Right hindlimb (tissue), 1 donor: ENCODE measurements around the gene CHRNA4.

Experiments used
- DNase-seq: peaks from one replicate; pipeline ENCODE4 v3.0.0-alpha.2; 2018

Gene CHRNA4

GRCh38 chr20:63331741-63332400 is 29.3 kb downstream of the CHRNA4 start:
- DNase-seq, result no peak

- DNase-seq, result no peak
Measured at GRCh38 chr20:63330940-63331339, 30.2 kb downstream of the CHRNA4 start.

GRCh38 chr20:63330084-63330760 is 30.9 kb downstream of the CHRNA4 start:
- no peak for DNase-seq

- no peak for DNase-seq
Measured at GRCh38 chr20:63329331-63330083, 31.6 kb downstream of the CHRNA4 start.

GRCh38 chr20:63328718-63329275 is 32.4 kb downstream of the CHRNA4 start:
- DNase-seq, result no peak

- no peak for DNase-seq
Measured at GRCh38 chr20:63328026-63328700, 33.0 kb downstream of the CHRNA4 start.

- DNase-seq, result no peak
Measured at GRCh38 chr20:63327231-63327745, 33.9 kb downstream of the CHRNA4 start.

GRCh38 chr20:63326314-63327230 is 34.6 kb downstream of the CHRNA4 start:
- no peak for DNase-seq

GRCh38 chr20:63325554-63326313 is 35.4 kb downstream of the CHRNA4 start:
- no peak for DNase-seq

- DNase-seq, result no peak
Measured at GRCh38 chr20:63325021-63325471, 36.1 kb downstream of the CHRNA4 start.

- DNase-seq, result peak; percentile 37
Measured at GRCh38 chr20:63323357-63323981, 37.7 kb downstream of the CHRNA4 start.

- no peak for DNase-seq
Measured at GRCh38 chr20:63322933-63323273, 38.2 kb downstream of the CHRNA4 start.

- DNase-seq, result peak; percentile 18
Measured at GRCh38 chr20:63322146-63322932, 38.8 kb downstream of the CHRNA4 start.

GRCh38 chr20:63321148-63321831 is 39.9 kb downstream of the CHRNA4 start:
- DNase-seq, result peak; percentile 82

GRCh38 chr20:63320616-63321147 is 40.5 kb downstream of the CHRNA4 start:
- DNase-seq, result peak; percentile 10

- DNase-seq, result no peak
Measured at GRCh38 chr20:63320041-63320511, 41.1 kb downstream of the CHRNA4 start.

- DNase-seq, result peak; percentile 15
Measured at GRCh38 chr20:63319164-63320040, 41.7 kb downstream of the CHRNA4 start.
